Esophagus muscularis mucosa (tissue), 4 donors: ENCODE measurements around the gene EHBP1. TPM values are rescaled to one million over a fixed set of nuclear protein-coding genes. Genes with fewer than 3 reads are reported as not detected.
A peak's percentile ranks its signal among the peaks of the same experiment; 100 is the strongest.

ENCODE experiments used
- DNase-seq: peaks from one replicate; pipeline ENCODE4 v3.0.0-alpha.2; 2017; ENCODE audit errors: extremely low spot score
- H3K27ac ChIP-seq, 4 donors: fragments of 200-600 bp; sonication (generic); replicated peaks in 1 of 4; 1 replicate in 3 of 4; 2 replicates in 1 of 4; pipeline ENCODE4 v1.5.1; 2016 to 2019; ENCODE audit warnings: mild to moderate bottlenecking in 1 of 4
- H3K27me3 ChIP-seq, 4 donors: fragments of 200-600 bp; sonication (generic); one replicate each; pipeline versions ENCODE4 v1.5.1 to v1.6.0; 2016 to 2019
- H3K36me3 ChIP-seq, 4 donors: fragments of 200-600 bp; sonication (generic); one replicate each; pipeline ENCODE4 v1.5.1; 2016 to 2019
- H3K4me1 ChIP-seq, 4 donors: fragments of 200-600 bp; sonication (generic); one replicate each; pipeline ENCODE4 v1.5.1; 2016 to 2019
- H3K4me3 ChIP-seq, 4 donors: fragments of 200-600 bp; sonication (generic); 1 replicate in 2 of 4; 2 replicates in 2 of 4; pipeline ENCODE4 v1.5.1; 2016 to 2019; ENCODE audit warnings: mild to moderate bottlenecking in 4 of 4, moderate library complexity in 1 of 4
- H3K9me3 ChIP-seq, 4 donors: fragments of 200-600 bp; sonication (generic); 1 replicate in 3 of 4; 2 replicates in 1 of 4; pipeline ENCODE4 v1.5.1; 2016 to 2019
- EP300 ChIP-seq: sonication (generic); formaldehyde crosslinking; IDR thresholded peaks from one replicate; pipeline ENCODE4 v1.6.1; 2017; ENCODE audit warnings: antibody characterized with exemption
- POLR2A ChIP-seq: fragments of 450-650 bp; IDR thresholded peaks from one replicate; pipeline ENCODE4 v1.6.1; 2017; ENCODE audit warnings: antibody characterized with exemption, moderate library complexity, mild to moderate bottlenecking, low read depth
- POLR2AphosphoS5 ChIP-seq, 2 donors: sonication (generic); formaldehyde crosslinking; IDR thresholded peaks; one replicate each; pipeline ENCODE4 v1.6.1; 2017; ENCODE audit warnings: antibody characterized with exemption in 2 of 2
- WGBS: methylation state at CpG from one replicate; pipeline ENCODE4 v1.1.5; 2018; 5-methylcytosine and 5-hydroxymethylcytosine counted together
- intact Hi-C: fragments of 100-400 bp; cut with DNase I; formaldehyde crosslinking; loops from one replicate; pipeline ENCODE4 v1.15.1; 2023
- total RNA-seq, 4 donors: library from RNA; depleted of rRNA; stranded (reverse); fragments of >200 nt; gene quantifications; one replicate each; pipeline versions ENCODE4 v1.1.0 to v1.2.1, GENCODE V29; 2016
- TF ChIP-seq, protein P1 (sequence below), 3 experiments: fragments of 200-600 bp in 2 of 3; fragments of 450-650 bp in 1 of 3; sonication (generic) in 2 of 3; IDR thresholded peaks; one replicate each; pipeline ENCODE4 v1.5.1; 2017 to 2019; ENCODE audit warnings: antibody characterized with exemption in 3 of 3, mild to moderate bottlenecking in 2 of 3, moderate library complexity in 1 of 3

The EHBP1 gene
- total RNA-seq, 4 donors from 2014 or later = 103 to 199 (median 151) TPM

DNA sequence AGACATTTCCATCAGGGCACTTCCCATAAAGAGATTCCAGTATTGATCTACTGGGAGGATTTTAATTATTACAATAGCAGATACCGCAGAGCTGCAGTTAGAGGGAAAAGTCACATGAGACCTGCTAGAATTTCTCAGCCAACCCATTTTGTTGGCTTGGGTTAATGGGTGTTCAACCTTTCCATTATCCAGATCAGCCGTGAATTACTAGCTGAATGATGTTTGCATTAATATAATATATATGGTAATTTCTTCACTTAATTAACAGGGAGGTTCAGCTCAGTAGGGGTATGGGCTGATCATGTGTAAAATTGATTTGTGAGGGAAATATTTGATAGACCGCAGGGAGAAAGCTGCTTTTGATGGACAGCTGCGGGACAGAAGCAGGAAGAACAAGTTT, 288.7 kb downstream of the EHBP1 start:
- no peaks in the 10 kb centered on the region for H3K4me1 ChIP-seq
- no peaks in the 10 kb centered on the region for H3K27me3 ChIP-seq
- TF ChIP-seq POLR2AphosphoS5 (IDR thresholded peaks at IDR 0.05) (no peak), POLR2A (no peak), EP300 (no peak)
- TF ChIP-seq, protein P1, sequence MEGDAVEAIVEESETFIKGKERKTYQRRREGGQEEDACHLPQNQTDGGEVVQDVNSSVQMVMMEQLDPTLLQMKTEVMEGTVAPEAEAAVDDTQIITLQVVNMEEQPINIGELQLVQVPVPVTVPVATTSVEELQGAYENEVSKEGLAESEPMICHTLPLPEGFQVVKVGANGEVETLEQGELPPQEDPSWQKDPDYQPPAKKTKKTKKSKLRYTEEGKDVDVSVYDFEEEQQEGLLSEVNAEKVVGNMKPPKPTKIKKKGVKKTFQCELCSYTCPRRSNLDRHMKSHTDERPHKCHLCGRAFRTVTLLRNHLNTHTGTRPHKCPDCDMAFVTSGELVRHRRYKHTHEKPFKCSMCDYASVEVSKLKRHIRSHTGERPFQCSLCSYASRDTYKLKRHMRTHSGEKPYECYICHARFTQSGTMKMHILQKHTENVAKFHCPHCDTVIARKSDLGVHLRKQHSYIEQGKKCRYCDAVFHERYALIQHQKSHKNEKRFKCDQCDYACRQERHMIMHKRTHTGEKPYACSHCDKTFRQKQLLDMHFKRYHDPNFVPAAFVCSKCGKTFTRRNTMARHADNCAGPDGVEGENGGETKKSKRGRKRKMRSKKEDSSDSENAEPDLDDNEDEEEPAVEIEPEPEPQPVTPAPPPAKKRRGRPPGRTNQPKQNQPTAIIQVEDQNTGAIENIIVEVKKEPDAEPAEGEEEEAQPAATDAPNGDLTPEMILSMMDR (IDR thresholded peaks at IDR 0.05) = no peak
- no peak overlapping the region for H3K4me3 ChIP-seq
- no peaks in the 10 kb centered on the region for H3K9me3 ChIP-seq
- no peak for DNase-seq
- peaks cover 8 to 58% (median 29%) of the 10 kb centered on the region in 4 donors for H3K36me3 ChIP-seq
- intact Hi-C loops = no loop called here
- WGBS = 97% methylated on average over 4 of the region's 4 CpGs
- H3K27ac ChIP-seq = no peak overlapping the region

DNA sequence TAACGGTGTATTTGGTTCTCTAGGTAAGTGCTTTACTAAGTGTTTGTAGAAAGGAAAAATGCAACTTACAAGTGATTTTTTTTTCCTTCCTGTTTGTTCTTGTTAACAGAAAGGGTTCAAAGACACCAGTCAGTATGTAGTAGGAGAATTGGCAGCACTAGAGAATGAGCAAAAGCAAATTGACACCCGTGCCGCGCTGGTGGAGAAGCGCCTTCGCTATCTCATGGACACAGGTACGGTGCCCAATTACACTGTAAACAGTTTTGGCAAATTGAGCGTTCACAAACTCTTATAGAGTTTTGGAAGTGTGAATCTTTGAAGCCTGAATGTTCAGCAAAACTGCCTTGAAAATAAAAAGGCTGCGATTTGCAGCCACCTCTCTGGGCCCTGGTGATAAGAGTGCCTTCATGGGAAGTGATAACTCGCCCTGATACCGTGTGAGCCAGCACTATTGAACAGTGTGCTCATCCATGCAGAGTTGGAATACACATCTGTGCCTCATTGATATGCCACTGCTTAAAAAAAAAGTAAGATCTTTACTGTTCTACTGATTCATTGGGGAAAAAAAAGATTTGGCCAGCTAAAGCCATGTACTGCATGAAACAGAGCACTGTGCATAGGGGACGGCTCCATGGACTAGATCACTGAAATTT, 291.1 kb downstream of the EHBP1 start:
- Histone ChIP-seq H3K27me3 (no peaks in the 10 kb centered on the region), H3K9me3 (no peaks in the 10 kb centered on the region), H3K4me1 (peaks cover 0 to 19% (median 16%) of the 10 kb centered on the region in 4 donors), H3K27ac (no peak overlapping the region), H3K4me3 (no peak overlapping the region), H3K36me3 (peaks cover 8 to 46% (median 23%) of the 10 kb centered on the region in 4 donors)
- intact Hi-C loops = no loop called here
- TF ChIP-seq EP300 (no peak), POLR2A (no peak), POLR2AphosphoS5 (IDR thresholded peaks at IDR 0.05) (no peak)
- TF ChIP-seq, protein P1 (IDR thresholded peaks at IDR 0.05) = no peak
- 90% methylated on average over 12 of the region's 12 CpGs for WGBS
- DNase-seq = no peak

DNA sequence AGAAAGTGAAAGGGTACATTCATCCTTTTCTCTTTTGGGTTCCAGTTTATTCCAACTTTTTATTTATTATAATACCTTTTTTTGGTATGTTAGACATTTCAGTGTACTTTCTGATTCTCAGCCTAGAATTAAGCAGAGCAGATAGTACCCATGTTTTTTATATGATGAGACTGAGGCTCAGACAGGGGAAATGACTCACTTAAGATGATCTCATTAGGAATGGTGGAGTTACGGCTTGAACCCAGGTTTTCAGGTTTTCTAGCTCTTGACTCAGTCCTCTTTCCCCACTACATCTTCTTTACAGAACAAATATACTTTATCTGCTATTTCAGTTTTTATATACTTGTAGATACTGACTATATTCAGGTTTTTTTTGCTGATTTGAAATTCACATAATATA, 293.4 kb downstream of the EHBP1 start:
- intact Hi-C loops = no loop called here
- H3K4me1 ChIP-seq = peaks cover 0 to 19% (median 16%) of the 10 kb centered on the region in 4 donors
- H3K4me3 ChIP-seq = no peak overlapping the region
- TF ChIP-seq POLR2AphosphoS5 (IDR thresholded peaks at IDR 0.05) (no peak), EP300 (no peak), POLR2A (no peak)
- TF ChIP-seq, protein P1 (IDR thresholded peaks at IDR 0.05) = no peak
- DNase-seq = no peak
- peaks cover 8 to 38% (median 20%) of the 10 kb centered on the region in 4 donors for H3K36me3 ChIP-seq
- WGBS = 96% methylated on average over 1 of the region's 1 CpG
- no peaks in the 10 kb centered on the region for H3K27me3 ChIP-seq
- no peaks in the 10 kb centered on the region for H3K9me3 ChIP-seq
- H3K27ac ChIP-seq = peak overlapping the region in 1 of 4 donors; percentile 13

DNA sequence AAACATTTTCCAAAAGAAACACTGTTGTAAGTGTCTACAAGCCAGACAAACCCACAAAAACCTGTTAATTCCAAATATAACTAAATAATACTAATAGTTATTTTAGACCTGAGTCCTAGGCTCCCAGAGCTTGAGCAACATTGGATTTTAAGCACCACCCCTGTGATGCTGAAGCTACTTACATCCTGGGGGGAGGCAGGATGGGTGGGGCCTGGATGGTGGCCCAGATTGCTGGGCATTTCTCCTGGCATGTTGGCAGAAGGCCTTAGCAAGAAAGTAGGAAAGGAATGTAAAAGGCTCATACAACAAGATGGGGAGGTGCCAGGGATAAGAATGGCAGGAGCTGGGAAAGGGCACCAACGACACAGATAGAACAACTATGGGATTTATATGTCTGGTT, 294.4 kb downstream of the EHBP1 start:
- Histone ChIP-seq H3K27ac (peak overlapping the region; percentile 1 to 53 (median 36)), H3K4me1 (peaks cover 0 to 19% (median 16%) of the 10 kb centered on the region in 4 donors), H3K9me3 (no peaks in the 10 kb centered on the region), H3K27me3 (no peaks in the 10 kb centered on the region), H3K36me3 (peaks cover 8 to 34% (median 11%) of the 10 kb centered on the region in 4 donors), H3K4me3 (no peak overlapping the region)
- WGBS = 61% methylated on average over 1 of the region's 1 CpG
- TF ChIP-seq EP300 = no peak
- TF ChIP-seq POLR2A = no peak
- TF ChIP-seq POLR2AphosphoS5 (IDR thresholded peaks at IDR 0.05) = peak in 1 of 2 donors; percentile 33
- TF ChIP-seq, protein P1 (IDR thresholded peaks at IDR 0.05) = no peak
- DNase-seq = no peak
- intact Hi-C loops = no loop called here
